Keratinocyte (primary cell): Measurements from ENCODE around the gene AAMP. TPM values are rescaled to one million over a fixed set of nuclear protein-coding genes. Genes with fewer than 3 reads are reported as not detected.

ENCODE experiments used
- DNase-seq: peaks from one replicate; pipeline ENCODE4 v3.0.0-alpha.2; 2011; ENCODE audit warnings: low read depth, missing footprints, low spot score
- FAIRE-seq: peaks from 2 replicates; lab custom pipeline; 2011; peaks lifted over from hg19 to GRCh38; lab: Jason Lieb, UNC
- H2AFZ ChIP-seq: 2 replicates; pipeline ENCODE4 v1.6.0; 2012; ENCODE audit warnings: low read length, control low read depth, inconsistent platforms; ENCODE audit not compliant: control insufficient read depth
- H3K27ac ChIP-seq: 2 replicates; pipeline ENCODE4 v1.5.1; 2011; ENCODE audit warnings: low read length; ENCODE audit not compliant: control insufficient read depth, insufficient read depth
- H3K27me3 ChIP-seq: 3 replicates; pipeline ENCODE4 v1.6.0; 2011; ENCODE audit warnings: low read length; ENCODE audit not compliant: control insufficient read depth, insufficient read depth; ENCODE audit errors: extremely low read depth
- H3K36me3 ChIP-seq, 2 experiments: 2 replicates in 1 of 2; 3 replicates in 1 of 2; pipeline ENCODE4 v1.5.1; 2011; ENCODE audit warnings: low read length in 2 of 2, mild to moderate bottlenecking in 1 of 2; ENCODE audit not compliant: control insufficient read depth in 2 of 2, insufficient read depth in 2 of 2; ENCODE audit errors: extremely low read depth in 1 of 2
- H3K4me1 ChIP-seq: 3 replicates; pipeline ENCODE4 v1.5.1; 2011; ENCODE audit warnings: low read length; ENCODE audit not compliant: control insufficient read depth, insufficient read depth; ENCODE audit errors: extremely low read depth
- H3K4me2 ChIP-seq: 3 replicates; pipeline ENCODE4 v1.6.0; 2011; ENCODE audit warnings: low read depth, low read length; ENCODE audit not compliant: control insufficient read depth, insufficient read depth; ENCODE audit errors: extremely low read depth
- H3K4me3 ChIP-seq, 3 experiments: fragments of 200-600 bp in 1 of 3; sonication (generic) in 1 of 3; 2 replicates in 2 of 3; 3 replicates in 1 of 3; pipeline ENCODE4 v1.5.1; 2011 to 2016; ENCODE audit warnings: low read length in 3 of 3, mild to moderate bottlenecking in 3 of 3, control low read depth in 2 of 3, inconsistent platforms in 1 of 3, low read depth in 1 of 3, mixed read lengths in 1 of 3, mixed run types in 1 of 3, moderate library complexity in 1 of 3; ENCODE audit not compliant: control insufficient read depth in 2 of 3, insufficient read depth in 2 of 3; ENCODE audit errors: extremely low read depth in 1 of 3
- H3K79me2 ChIP-seq: 2 replicates; pipeline ENCODE4 v1.6.0; 2012; ENCODE audit warnings: low read length; ENCODE audit not compliant: control insufficient read depth, insufficient read depth
- H3K9ac ChIP-seq: 3 replicates; pipeline ENCODE4 v1.6.0; 2011; ENCODE audit warnings: low read length; ENCODE audit not compliant: control insufficient read depth, insufficient read depth; ENCODE audit errors: extremely low read depth
- H3K9me1 ChIP-seq: 3 replicates; pipeline ENCODE4 v1.6.0; 2011; ENCODE audit warnings: low read length; ENCODE audit not compliant: control insufficient read depth, insufficient read depth; ENCODE audit errors: extremely low read depth
- H3K9me3 ChIP-seq: 2 replicates; pipeline ENCODE4 v1.5.1; 2012; ENCODE audit warnings: low read depth, low read length; ENCODE audit not compliant: control insufficient read depth
- H4K20me1 ChIP-seq: 3 replicates; pipeline ENCODE4 v1.6.0; 2011; ENCODE audit warnings: low read length; ENCODE audit not compliant: control insufficient read depth, insufficient read depth; ENCODE audit errors: extremely low read depth
- EZH2 ChIP-seq: IDR thresholded peaks from one replicate; pipeline ENCODE4 v1.6.1; 2012; ENCODE audit warnings: inconsistent platforms, mild to moderate bottlenecking, low read length, moderate library complexity
- dilution Hi-C: fragments of 300-500 bp; cut with MboI; formaldehyde crosslinking; loops from one replicate; pipeline ENCODE4 v1.7.0; 2020; ENCODE audit warnings: low sequenced_read_pairs; ENCODE audit not compliant: extremely low pct_ligation_motif_present
- polyA plus RNA-seq, 5 experiments: library from polyadenylated mRNA; depleted of rRNA in 3 of 5; stranded (reverse) in 3 of 5; stranded (forward) in 1 of 5; unstranded in 1 of 5; fragments of >200 nt; gene quantifications; 1 replicate in 1 of 5; 2 replicates in 3 of 5; 3 replicates in 1 of 5; pipeline versions ENCODE4 v1.2.1 to v1.2.3, GENCODE V29; 2011 to 2012; ENCODE audit warnings: missing spikeins in 2 of 5, low read depth in 1 of 5, low replicate concordance in 1 of 5
- TF ChIP-seq, protein P1 (sequence below), 3 experiments: IDR thresholded peaks in 1 of 3; conservative IDR thresholded peaks in 1 of 3; optimal IDR thresholded peaks in 1 of 3; 2 replicates in 2 of 3; 3 replicates in 1 of 3; pipeline versions ENCODE3 to v1.5.1; 2011; ENCODE audit warnings: low read length in 3 of 3, mild to moderate bottlenecking in 3 of 3, moderate library complexity in 2 of 3, control low read depth in 1 of 3, inconsistent platforms in 1 of 3; ENCODE audit not compliant: insufficient read depth in 2 of 3; ENCODE audit errors: extremely low read depth in 1 of 3

The AAMP gene
- polyA plus RNA-seq, 1 donor (not counting 4 experiments of a cell fraction or from before 2014, with no cell fraction given) = 78.4 TPM

DNA sequence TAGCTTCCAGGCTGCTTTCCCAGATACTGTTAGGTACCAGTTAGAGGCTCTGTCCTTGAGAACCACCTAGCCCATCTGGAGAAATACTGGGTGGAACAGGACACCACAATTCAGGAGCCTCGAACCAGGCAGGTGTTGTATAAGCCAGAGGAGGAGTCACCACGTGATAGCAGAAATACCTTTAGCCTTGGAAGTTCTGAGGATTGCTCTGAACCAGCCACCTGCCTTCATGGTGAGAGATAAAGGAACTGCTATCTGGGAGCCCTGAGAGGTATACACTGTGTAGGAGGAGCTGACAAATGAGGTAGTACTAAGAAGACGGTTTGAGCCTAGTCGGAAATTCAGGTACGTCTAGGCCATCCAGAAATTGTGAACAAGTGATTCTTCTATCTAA, 16.7 kb downstream of the AAMP start:
- no peak overlapping the region for H3K9ac ChIP-seq

GRCh38 chr2:218252509-218253231, 17.3 kb downstream of the AAMP start:
- no peak for DNase-seq
- no peak overlapping the region for H3K4me3 ChIP-seq
- H3K9me3 ChIP-seq = no peaks in the 10 kb centered on the region
- TF ChIP-seq, protein P1, sequence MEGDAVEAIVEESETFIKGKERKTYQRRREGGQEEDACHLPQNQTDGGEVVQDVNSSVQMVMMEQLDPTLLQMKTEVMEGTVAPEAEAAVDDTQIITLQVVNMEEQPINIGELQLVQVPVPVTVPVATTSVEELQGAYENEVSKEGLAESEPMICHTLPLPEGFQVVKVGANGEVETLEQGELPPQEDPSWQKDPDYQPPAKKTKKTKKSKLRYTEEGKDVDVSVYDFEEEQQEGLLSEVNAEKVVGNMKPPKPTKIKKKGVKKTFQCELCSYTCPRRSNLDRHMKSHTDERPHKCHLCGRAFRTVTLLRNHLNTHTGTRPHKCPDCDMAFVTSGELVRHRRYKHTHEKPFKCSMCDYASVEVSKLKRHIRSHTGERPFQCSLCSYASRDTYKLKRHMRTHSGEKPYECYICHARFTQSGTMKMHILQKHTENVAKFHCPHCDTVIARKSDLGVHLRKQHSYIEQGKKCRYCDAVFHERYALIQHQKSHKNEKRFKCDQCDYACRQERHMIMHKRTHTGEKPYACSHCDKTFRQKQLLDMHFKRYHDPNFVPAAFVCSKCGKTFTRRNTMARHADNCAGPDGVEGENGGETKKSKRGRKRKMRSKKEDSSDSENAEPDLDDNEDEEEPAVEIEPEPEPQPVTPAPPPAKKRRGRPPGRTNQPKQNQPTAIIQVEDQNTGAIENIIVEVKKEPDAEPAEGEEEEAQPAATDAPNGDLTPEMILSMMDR (optimal IDR thresholded peaks at IDR 0.05 in 1 of 3, IDR thresholded peaks at IDR 0.05 in 1 of 3, conservative IDR thresholded peaks at IDR 0.05 in 1 of 3; ENCODE audit: extremely low read depth in 1 of 3, insufficient read depth in 2 of 3, low read length in 3 of 3) = no peak
- TF ChIP-seq EZH2 = no peak
- peaks cover 52 to 64% of the 10 kb centered on the region in 2 experiments for H3K36me3 ChIP-seq
- H3K4me1 ChIP-seq = no peaks in the 10 kb centered on the region
- dilution Hi-C loops = no loop called here
- FAIRE-seq = no peak
- H2AFZ ChIP-seq = no peak overlapping the region
- H3K4me2 ChIP-seq = no peak overlapping the region
- no peak overlapping the region for H3K9ac ChIP-seq
- peaks cover 15% of the 10 kb centered on the region for H4K20me1 ChIP-seq
- H3K79me2 ChIP-seq = peaks cover 9% of the 10 kb centered on the region
- no peaks in the 10 kb centered on the region for H3K9me1 ChIP-seq
- no peak overlapping the region for H3K27ac ChIP-seq
- H3K27me3 ChIP-seq = no peaks in the 10 kb centered on the region

More for the DNA sequence above, 16.7 kb downstream of the AAMP start:
- H4K20me1 ChIP-seq = peaks cover 15% of the 10 kb centered on the region
- no peak overlapping the region for H3K4me2 ChIP-seq
- dilution Hi-C loops = no loop called here
- H3K27me3 ChIP-seq = no peaks in the 10 kb centered on the region
- no peak overlapping the region for H3K4me3 ChIP-seq
- FAIRE-seq = no peak
- DNase-seq = no peak
- TF ChIP-seq EZH2 = no peak
- TF ChIP-seq, protein P1 (optimal IDR thresholded peaks at IDR 0.05 in 1 of 3, IDR thresholded peaks at IDR 0.05 in 1 of 3, conservative IDR thresholded peaks at IDR 0.05 in 1 of 3; ENCODE audit: extremely low read depth in 1 of 3, insufficient read depth in 2 of 3, low read length in 3 of 3) = no peak
- H3K9me1 ChIP-seq = no peaks in the 10 kb centered on the region
- H3K9me3 ChIP-seq = no peaks in the 10 kb centered on the region
- no peaks in the 10 kb centered on the region for H3K4me1 ChIP-seq
- peaks cover 52 to 59% of the 10 kb centered on the region in 2 experiments for H3K36me3 ChIP-seq
- H2AFZ ChIP-seq = no peak overlapping the region
- no peak overlapping the region for H3K27ac ChIP-seq
- H3K79me2 ChIP-seq = peaks cover 9% of the 10 kb centered on the region
